ENCODE measurements around the gene DEGS1. TPM values are rescaled to one million over a fixed set of nuclear protein-coding genes. Genes with fewer than 3 reads are reported as not detected.

The DEGS1 gene
- total RNA-seq, 1 donor from 2014 or later: 55.5 TPM

GRCh38 chr1:224149709-224150108, 33.3 kb upstream of the DEGS1 start:
- CTCF ChIA-PET: interaction anchor here (1.0 kb wide), 1 partner anchor 33 kb away, joined by 4 read pairs; no protein-coding TSS in a partner anchor

GRCh38 chr1:224151117-224151516, 31.9 kb upstream of the DEGS1 start:
- ChIA-PET POLR2A (no interaction called here), CTCF (no interaction called here)
- DNase-seq (no peak), ATAC-seq (ENCODE audit: low read depth) (no peak)
- Mint-ChIP-seq H3K36me3 (ENCODE audit: low read depth) (peaks cover 34% of the 10 kb centered on the region), H3K27me3 (no peaks in the 10 kb centered on the region), H3K9me3 (no peaks in the 10 kb centered on the region), H3K27ac (no peak overlapping the region), H3K4me1 (peaks cover 15% of the 10 kb centered on the region), H3K4me3 (no peak overlapping the region)
- no peak for TF ChIP-seq CTCF (IDR thresholded peaks at IDR 0.05)
- intact Hi-C loops (cut with micrococcal nuclease): no loop called here

More at GRCh38 chr1:224149709-224150108, 33.3 kb upstream of the DEGS1 start:
- H3K27me3 Mint-ChIP-seq: no peaks in the 10 kb centered on the region
- POLR2A ChIA-PET: interaction anchor here (0.6 kb wide), 1 partner anchor 75 kb away, joined by 8 read pairs; no protein-coding TSS in a partner anchor
- no peak for ATAC-seq (ENCODE audit: low read depth)
- no peaks in the 10 kb centered on the region for H3K9me3 Mint-ChIP-seq
- intact Hi-C loops (cut with micrococcal nuclease): no loop called here
- H3K27ac Mint-ChIP-seq: no peak overlapping the region
- DNase-seq: no peak
- H3K4me3 Mint-ChIP-seq: no peak overlapping the region
- H3K36me3 Mint-ChIP-seq (ENCODE audit: low read depth): peaks cover 28% of the 10 kb centered on the region
- no peak for TF ChIP-seq CTCF (IDR thresholded peaks at IDR 0.05)
- H3K4me1 Mint-ChIP-seq: peaks cover 26% of the 10 kb centered on the region

GRCh38 chr1:224157316-224157715, 25.7 kb upstream of the DEGS1 start:
- peaks cover 60% of the 10 kb centered on the region for H3K36me3 Mint-ChIP-seq (ENCODE audit: low read depth)
- no peak overlapping the region for H3K4me3 Mint-ChIP-seq
- no peak for DNase-seq
- no peak overlapping the region for H3K27ac Mint-ChIP-seq
- no peaks in the 10 kb centered on the region for H3K4me1 Mint-ChIP-seq
- H3K27me3 Mint-ChIP-seq: no peaks in the 10 kb centered on the region
- H3K9me3 Mint-ChIP-seq: peaks cover 2% of the 10 kb centered on the region
- ChIA-PET POLR2A (interaction anchor here (0.6 kb wide), 1 partner anchor 10 kb away, joined by 4 read pairs; no protein-coding TSS in a partner anchor), CTCF (no interaction called here)
- TF ChIP-seq CTCF (IDR thresholded peaks at IDR 0.05): no peak
- intact Hi-C loops (cut with micrococcal nuclease): no loop called here
- no peak for ATAC-seq (ENCODE audit: low read depth)

GRCh38 chr1:224159541-224159940, 23.5 kb upstream of the DEGS1 start:
- Mint-ChIP-seq H3K4me1 (no peaks in the 10 kb centered on the region), H3K27ac (no peak overlapping the region), H3K27me3 (no peaks in the 10 kb centered on the region), H3K4me3 (no peak overlapping the region), H3K9me3 (peaks cover 2% of the 10 kb centered on the region), H3K36me3 (ENCODE audit: low read depth) (peaks cover 49% of the 10 kb centered on the region)
- intact Hi-C loops (cut with micrococcal nuclease): no loop called here
- ChIA-PET CTCF (no interaction called here), POLR2A (interaction anchor here (0.9 kb wide), 1 partner anchor 10 kb away, joined by 3 read pairs; no protein-coding TSS in a partner anchor)
- ATAC-seq (ENCODE audit: low read depth) (no peak), DNase-seq (no peak)
- no peak for TF ChIP-seq CTCF (IDR thresholded peaks at IDR 0.05)

GRCh38 chr1:224160171-224160682, 22.8 kb upstream of the DEGS1 start:
- DNase-seq: no peak
- peaks cover 49% of the 10 kb centered on the region for H3K36me3 Mint-ChIP-seq (ENCODE audit: low read depth)
- H3K9me3 Mint-ChIP-seq: peaks cover 2% of the 10 kb centered on the region
- no peak for TF ChIP-seq CTCF (IDR thresholded peaks at IDR 0.05)
- no peak overlapping the region for H3K4me3 Mint-ChIP-seq
- no peak overlapping the region for H3K27ac Mint-ChIP-seq
- intact Hi-C loops (cut with micrococcal nuclease): no loop called here
- H3K4me1 Mint-ChIP-seq: peaks cover 2% of the 10 kb centered on the region
- CTCF ChIA-PET: no interaction called here
- H3K27me3 Mint-ChIP-seq: no peaks in the 10 kb centered on the region
- POLR2A ChIA-PET: no interaction called here
- ATAC-seq (ENCODE audit: low read depth): no peak
